Measurements from ENCODE around the gene HS6ST2. TPM values are rescaled to one million over a fixed set of nuclear protein-coding genes. Genes with fewer than 3 reads are reported as not detected.

The HS6ST2 gene
- total RNA-seq, 1 donor: not detected

DNA sequence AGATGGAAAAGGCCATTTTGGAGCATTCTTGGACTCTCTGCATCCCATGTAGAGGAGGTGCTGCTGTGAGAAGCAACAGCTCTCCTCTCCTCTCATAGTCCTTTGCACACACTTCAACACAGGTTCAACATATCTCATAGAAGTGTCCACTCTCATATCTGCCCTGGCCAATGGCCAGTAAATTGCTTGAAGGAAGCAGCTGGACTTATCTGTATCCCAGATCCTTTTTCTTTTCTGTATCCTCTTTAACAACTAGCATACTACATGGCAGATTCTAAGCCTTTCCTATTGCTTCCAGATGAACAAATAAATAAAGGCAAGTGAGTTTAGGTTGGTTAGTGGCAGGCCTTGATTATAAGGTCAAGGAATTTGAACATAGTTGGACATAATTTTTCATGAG is 122.0 kb downstream of the HS6ST2 start:
- DNase-seq (ENCODE audit: low read depth): no peak
- no peak overlapping the region for H3K4me3 ChIP-seq (ENCODE audit: low read depth, low read length)
- TF ChIP-seq, protein P1, sequence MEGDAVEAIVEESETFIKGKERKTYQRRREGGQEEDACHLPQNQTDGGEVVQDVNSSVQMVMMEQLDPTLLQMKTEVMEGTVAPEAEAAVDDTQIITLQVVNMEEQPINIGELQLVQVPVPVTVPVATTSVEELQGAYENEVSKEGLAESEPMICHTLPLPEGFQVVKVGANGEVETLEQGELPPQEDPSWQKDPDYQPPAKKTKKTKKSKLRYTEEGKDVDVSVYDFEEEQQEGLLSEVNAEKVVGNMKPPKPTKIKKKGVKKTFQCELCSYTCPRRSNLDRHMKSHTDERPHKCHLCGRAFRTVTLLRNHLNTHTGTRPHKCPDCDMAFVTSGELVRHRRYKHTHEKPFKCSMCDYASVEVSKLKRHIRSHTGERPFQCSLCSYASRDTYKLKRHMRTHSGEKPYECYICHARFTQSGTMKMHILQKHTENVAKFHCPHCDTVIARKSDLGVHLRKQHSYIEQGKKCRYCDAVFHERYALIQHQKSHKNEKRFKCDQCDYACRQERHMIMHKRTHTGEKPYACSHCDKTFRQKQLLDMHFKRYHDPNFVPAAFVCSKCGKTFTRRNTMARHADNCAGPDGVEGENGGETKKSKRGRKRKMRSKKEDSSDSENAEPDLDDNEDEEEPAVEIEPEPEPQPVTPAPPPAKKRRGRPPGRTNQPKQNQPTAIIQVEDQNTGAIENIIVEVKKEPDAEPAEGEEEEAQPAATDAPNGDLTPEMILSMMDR (IDR thresholded peaks at IDR 0.05; ENCODE audit: insufficient read depth, low read depth, low read length): no peak

DNA sequence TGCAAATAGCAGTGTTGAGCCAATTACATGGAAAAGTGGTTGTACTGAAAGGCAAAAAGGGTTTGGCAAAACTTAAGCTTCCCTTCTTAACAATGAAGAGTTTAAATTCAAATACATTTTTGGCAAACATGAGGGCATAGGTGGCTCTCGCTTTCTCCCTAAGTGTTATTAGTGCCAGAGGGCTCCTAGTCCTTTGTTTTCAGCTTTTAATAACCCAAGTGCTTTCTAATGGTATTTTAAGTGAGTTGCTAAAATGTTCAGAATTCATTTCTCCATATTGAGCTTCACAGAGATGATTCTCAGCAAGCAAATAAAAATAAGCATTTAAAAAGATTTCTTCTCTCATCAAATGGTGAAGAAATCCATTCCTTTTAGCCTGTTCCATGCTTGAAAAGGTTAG is 123.7 kb downstream of the HS6ST2 start:
- no peak for DNase-seq (ENCODE audit: low read depth)
- TF ChIP-seq, protein P1 (IDR thresholded peaks at IDR 0.05; ENCODE audit: insufficient read depth, low read depth, low read length): no peak
- no peak overlapping the region for H3K4me3 ChIP-seq (ENCODE audit: low read depth, low read length)

- H3K4me3 ChIP-seq (ENCODE audit: low read depth, low read length): no peak overlapping the region
- no peak for DNase-seq (ENCODE audit: low read depth)
- TF ChIP-seq, protein P1 (IDR thresholded peaks at IDR 0.05; ENCODE audit: insufficient read depth, low read depth, low read length): no peak
Measured at GRCh38 chrX:132834109-132834508, 124.3 kb downstream of the HS6ST2 start.

DNA sequence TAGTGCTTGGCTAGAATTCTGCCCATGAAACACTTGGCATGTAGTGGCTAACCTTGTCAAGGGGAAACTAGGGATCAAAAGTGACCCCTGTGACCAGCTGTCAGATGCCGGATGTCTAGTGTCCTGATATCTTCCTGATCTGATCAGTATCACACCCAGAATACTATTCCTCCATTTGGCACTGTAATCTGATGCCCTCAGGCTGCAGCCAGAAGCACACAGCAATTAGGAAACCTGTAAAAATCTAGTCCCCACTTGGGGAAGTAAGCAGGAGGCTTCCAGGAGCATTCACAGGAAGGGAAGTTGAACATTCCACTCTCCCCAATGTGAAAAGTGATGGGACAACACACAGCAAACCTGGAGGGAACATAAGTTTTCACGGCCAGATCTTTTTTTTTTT is 125.1 kb downstream of the HS6ST2 start:
- DNase-seq (ENCODE audit: low read depth): no peak
- TF ChIP-seq, protein P1 (IDR thresholded peaks at IDR 0.05; ENCODE audit: insufficient read depth, low read depth, low read length): no peak

GRCh38 chrX:132831336-132831973 is 127.0 kb downstream of the HS6ST2 start:
- DNase-seq (ENCODE audit: low read depth): no peak
- no peak overlapping the region for H3K4me3 ChIP-seq (ENCODE audit: low read depth, low read length)
- TF ChIP-seq, protein P1 (IDR thresholded peaks at IDR 0.05; ENCODE audit: insufficient read depth, low read depth, low read length): no peak

More for the DNA sequence above, 125.1 kb downstream of the HS6ST2 start:
- H3K4me3 ChIP-seq (ENCODE audit: low read depth, low read length): no peak overlapping the region

GRCh38 chrX:132822634-132823012 is 135.8 kb downstream of the HS6ST2 start:
- DNase-seq (ENCODE audit: low read depth): no peak
- TF ChIP-seq, protein P1 (IDR thresholded peaks at IDR 0.05; ENCODE audit: insufficient read depth, low read depth, low read length): no peak
- H3K4me3 ChIP-seq (ENCODE audit: low read depth, low read length): no peak overlapping the region
